GM12891 (cell line): ENCODE results near the gene ARHGAP26.

Experiments
- PAX5 ChIP-seq: IDR thresholded peaks from 2 replicates; pipeline ENCODE4 v1.6.1; 2011; ENCODE audit warnings: low read length, moderate library complexity, mild to moderate bottlenecking; ENCODE audit not compliant: insufficient read depth, severe bottlenecking
- POLR2A ChIP-seq: IDR thresholded peaks from 2 replicates; pipeline ENCODE4 v1.6.1; 2011; ENCODE audit warnings: low read depth, low read length, control low read depth

GRCh38 chr5:142796492-142797109 is 26.4 kb downstream of the ARHGAP26 start:
- no peak for TF ChIP-seq POLR2A
- TF ChIP-seq PAX5, result no peak
